UCSD-AML1 (cell line): ENCODE data around the gene PNMA6E.
A peak's percentile ranks its signal among the peaks of the same experiment; 100 is the strongest.
"Not testable (repeated sequence)": the region's sequence is repeated elsewhere in the genome, so short reads cannot be mapped to it uniquely, and the experiment has no call there.

Experiments used
- DNase-seq: peaks from one replicate; lab custom pipeline; 2025; ENCODE audit not compliant: unreplicated experiment; lab: John Stamatoyannopoulos, UW

PNMA6E gene

DNA sequence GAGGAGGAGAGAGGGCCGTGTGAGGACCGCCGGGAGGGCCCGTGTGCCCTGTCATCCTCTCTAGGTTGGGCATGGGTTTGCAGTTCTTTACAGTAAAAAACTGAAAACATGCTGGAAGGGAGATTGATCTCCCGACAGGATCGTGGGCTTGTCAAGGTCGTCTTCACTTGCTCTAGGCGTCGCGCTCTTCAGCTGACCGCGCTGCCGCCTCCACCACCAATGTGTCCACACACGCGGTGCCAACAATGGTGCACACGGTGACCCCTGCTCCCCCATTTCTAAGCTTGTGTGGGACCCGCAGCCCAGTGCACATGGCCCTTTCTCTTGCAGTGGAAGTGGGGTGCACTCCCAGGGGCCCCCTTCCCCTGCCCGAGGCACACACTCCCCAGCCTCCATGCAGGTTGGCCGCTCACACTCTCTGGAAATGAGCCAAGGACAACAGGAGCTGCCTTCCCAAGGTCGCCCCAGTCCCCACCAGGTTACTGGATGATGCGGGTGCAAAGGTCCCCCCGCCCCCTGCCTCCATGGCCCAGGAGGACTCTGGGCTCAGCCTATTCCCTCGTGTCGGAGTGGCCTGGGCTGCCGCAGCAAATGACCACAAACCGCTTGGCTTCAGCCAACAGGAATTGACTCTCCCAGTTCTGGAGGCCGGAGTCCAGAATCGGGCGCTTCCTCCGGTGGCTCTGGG is 8.4 kb upstream of the PNMA6E start:
- DNase-seq, result no peak

DNA sequence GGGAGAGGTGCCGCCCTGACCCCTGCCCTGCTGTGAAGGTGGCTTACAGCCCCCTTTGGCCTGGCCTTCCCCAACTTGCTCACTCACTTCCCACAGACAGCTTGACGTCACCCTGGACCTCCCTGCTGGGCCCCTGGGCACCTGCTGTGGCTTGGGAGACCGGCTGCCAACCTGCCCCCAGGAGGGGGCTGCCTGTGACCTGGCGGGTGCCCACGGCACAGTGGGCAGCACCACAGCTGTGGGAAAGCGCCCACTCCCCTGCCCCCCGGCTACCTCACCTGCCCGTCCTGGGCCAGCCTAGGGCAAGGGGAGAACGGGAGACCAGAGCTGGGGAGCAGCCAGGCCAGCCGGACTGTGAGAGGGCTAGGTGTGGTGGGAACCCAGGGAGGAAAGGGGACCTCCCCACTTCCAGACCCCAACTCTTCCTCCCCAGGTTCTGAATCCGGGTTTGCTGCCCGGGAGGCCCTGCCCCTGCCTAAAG is 7.8 kb upstream of the PNMA6E start:
- no peak for DNase-seq

- no peak for DNase-seq
These were observed 7.1 kb upstream of the PNMA6E start for GRCh38 chrX:153408221-153408721.

DNA sequence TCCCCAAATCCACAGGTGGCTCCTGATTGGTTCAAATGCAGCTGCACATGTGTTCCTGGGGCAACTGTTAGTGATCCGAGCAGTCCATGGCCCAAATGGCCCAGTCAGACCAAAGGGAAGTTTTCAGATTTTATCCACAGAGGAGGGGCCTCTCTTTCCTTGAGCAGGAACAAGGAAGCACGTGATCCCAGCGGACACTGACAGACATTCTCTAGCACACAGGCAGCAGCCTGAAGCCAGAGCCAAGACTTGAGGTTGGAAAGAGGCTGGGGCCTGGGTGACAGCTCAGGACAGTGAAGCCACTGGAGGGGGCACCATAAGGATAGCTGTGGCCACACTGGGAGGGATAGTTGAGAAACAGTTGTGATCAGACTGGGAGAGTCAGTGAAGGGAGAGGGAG is 6.6 kb upstream of the PNMA6E start:
- no peak for DNase-seq

- no peak for DNase-seq
These were observed 5.8 kb upstream of the PNMA6E start for GRCh38 chrX:153406903-153407302.

DNA sequence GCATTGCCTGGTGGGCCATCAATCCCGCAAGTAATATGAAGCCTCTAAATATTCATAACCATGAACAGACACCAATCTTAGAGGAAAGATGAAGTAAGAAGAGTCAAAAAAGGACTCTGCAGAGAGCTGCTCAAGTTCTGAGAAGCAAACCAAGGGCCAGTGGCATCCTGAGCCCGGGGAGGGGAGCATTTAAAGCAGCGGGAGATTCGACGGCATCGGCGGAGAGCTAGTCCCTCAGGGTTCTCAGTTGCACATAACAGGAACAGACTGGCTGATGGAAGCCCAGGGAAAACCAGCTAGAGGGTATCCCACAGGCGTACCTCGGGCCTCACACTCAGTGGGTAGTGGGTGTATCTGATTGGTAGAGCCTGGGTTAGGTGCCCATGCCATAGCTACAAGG is 4.9 kb upstream of the PNMA6E start:
- DNase-seq, result no peak

- no peak for DNase-seq
These were observed 4.3 kb upstream of the PNMA6E start for GRCh38 chrX:153405426-153405825.

DNA sequence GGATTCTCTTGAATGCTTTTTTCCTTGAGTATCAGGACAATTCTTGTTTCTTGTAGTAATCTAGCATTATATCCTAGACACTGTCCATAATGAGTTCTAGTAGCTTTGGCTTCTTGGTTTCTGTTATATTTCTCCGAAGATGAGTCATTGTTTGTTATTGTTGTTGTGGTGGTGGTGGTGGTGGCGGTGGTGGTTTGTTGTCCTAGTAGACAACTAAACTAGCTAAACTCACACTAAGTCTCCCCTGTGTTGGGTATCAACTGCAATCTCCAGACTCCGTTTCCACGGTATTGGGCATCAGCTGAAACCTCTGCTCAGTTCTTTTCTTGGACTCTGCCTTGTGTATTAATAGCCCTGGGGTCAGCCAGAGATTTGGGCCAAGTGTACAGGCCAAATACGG is 3.2 kb upstream of the PNMA6E start:
- DNase-seq, result not testable (repeated sequence)

GRCh38 chrX:153400146-153401132 is 711 bp downstream of the PNMA6E start:
- peak; percentile 66 for DNase-seq

- no peak for DNase-seq
These were observed 2.7 kb downstream of the PNMA6E start for GRCh38 chrX:153398275-153398960.

- no peak for DNase-seq
These were observed 3.7 kb downstream of the PNMA6E start for GRCh38 chrX:153397256-153397960.

DNA sequence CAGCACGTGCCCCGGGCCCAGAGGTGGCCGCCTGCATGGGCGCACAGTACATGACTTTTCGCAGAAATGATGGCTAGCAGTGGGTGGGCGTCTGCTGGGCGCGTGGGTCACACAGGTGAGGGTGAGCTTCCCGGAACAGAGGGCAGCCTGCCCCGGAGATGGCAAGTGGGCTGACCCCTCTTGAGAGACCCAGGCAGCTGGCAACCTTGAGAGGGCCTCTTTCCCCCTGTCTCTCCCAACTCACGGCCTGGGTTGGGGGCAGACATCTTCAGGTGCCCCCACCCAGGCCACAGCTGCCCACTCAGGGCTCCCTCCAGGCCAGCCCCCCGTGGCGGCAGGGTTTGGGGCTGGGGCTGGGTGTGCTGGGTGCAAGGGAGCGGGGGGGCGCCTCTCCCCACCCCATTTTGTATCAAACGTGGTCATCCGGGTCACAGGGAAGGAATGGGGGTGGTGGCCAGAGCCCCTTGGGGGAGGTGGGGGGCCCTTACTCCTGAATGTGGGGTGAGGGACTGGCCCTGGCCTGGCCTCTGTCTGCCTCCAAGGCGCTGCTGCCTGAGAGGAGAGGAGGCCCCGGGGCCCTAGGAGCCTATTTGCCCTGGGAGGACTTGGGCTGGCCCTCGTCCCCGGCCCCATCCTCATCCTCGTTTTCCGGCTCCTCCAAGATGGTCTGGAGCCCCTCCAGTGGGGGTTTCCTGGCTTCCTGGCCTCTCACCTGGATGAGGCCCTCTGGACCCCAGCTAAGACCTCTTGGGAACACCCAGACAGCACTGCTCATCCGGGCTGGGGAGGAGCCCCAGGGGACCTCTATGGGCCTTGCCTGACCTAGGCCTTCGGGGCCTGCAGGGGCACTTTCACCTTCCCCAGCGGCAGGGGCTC is 4.6 kb downstream of the PNMA6E start:
- DNase-seq, result no peak

DNA sequence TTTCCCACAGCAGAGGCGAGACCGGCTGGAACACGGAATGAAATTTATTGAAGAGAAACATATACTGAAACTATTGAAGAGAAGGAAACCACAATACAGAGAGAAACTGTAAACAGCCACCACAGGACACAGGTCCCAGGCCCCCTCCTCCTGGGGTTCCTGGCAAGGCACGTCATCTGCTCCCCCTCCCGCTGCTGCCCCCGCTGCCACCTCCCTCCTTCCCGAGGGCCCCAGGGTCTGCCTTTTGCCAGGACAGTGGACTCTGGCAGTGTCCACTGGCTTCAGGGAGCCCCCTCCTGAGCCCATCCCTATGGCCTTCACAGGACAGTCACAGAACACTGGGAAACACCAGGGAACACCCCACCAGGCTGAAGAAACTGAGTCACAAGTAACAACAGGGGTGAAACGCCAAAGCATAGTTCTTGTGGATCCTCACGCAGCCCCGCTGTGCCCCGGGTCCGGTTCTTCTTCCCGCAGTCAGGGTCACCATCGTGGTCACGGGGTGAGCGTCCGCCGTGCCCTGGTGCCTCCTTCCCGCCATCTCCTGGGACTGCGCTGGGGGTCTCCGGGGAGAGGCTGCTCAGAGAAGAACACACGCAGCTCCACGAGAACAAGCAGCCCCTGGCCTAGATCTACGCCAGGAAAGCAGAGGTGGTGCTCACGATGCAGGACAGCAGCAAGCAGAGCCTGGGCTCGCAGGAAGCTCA is 5.4 kb downstream of the PNMA6E start:
- DNase-seq, result no peak

DNA sequence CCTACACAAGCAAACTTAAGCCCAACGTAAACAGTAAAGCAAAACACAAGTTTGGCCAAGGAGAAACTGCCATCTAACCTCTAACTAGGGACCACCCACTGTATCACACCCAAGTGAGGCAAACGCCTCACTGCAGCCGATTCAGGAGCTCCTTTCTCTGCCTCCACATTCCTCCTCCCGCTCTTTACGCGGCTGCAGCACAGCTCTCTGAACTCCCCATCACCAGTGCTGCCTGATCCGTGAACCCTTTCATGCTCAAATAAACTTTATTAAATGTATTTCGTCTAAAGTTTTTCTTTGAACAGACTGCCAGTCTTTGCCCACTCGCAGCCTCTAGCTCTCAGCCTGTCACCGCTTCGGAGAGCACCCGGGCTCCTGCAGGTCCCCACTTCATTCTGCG is 6.5 kb downstream of the PNMA6E start:
- DNase-seq, result no peak

- no peak for DNase-seq
These were observed 8.4 kb downstream of the PNMA6E start for GRCh38 chrX:153392642-153393321.

GRCh38 chrX:153389460-153389768 is 11.7 kb downstream of the PNMA6E start:
- not testable (repeated sequence) for DNase-seq

- DNase-seq, result no peak
These were observed 12.3 kb downstream of the PNMA6E start for GRCh38 chrX:153388722-153389459.
